Body of pancreas (tissue), 4 donors: Measurements from ENCODE around the gene DLG2. TPM values are rescaled to one million over a fixed set of nuclear protein-coding genes. Genes with fewer than 3 reads are reported as not detected.

ENCODE experiments used
- ATAC-seq: fragments of 150-250 bp; one replicate; pipeline ENCODE4 v1.9.1; 2016
- DNase-seq, 4 donors: peaks; one replicate each; pipeline ENCODE4 v3.0.0-alpha.2; 2019
- H3K27ac ChIP-seq, 4 donors: fragments of 200-600 bp; sonication (generic); 1 replicate in 3 of 4; 2 replicates in 1 of 4; pipeline versions ENCODE4 v1.5.1 to v1.6.1; 2016 to 2019; ENCODE audit warnings: mild to moderate bottlenecking in 1 of 4, mixed read lengths in 1 of 4, moderate library complexity in 1 of 4
- H3K27me3 ChIP-seq, 2 donors: fragments of 200-600 bp; sonication (generic); one replicate each; pipeline ENCODE4 v1.6.0; 2016; ENCODE audit warnings: mild to moderate bottlenecking in 1 of 2
- H3K36me3 ChIP-seq, 2 donors: fragments of 200-600 bp; sonication (generic); replicated peaks in 1 of 2; 2 replicates each; pipeline ENCODE4 v1.5.1; 2016; ENCODE audit warnings: low read depth in 2 of 2; ENCODE audit not compliant: insufficient read depth in 1 of 2
- H3K4me1 ChIP-seq: fragments of 200-600 bp; sonication (generic); one replicate; pipeline ENCODE4 v1.6.0; 2016
- H3K4me3 ChIP-seq, 2 donors: fragments of 200-600 bp; sonication (generic); 1 replicate in 1 of 2; 2 replicates in 1 of 2; pipeline ENCODE4 v1.5.1; 2016 to 2019
- H3K9me3 ChIP-seq, 3 donors: fragments of 200-600 bp; sonication (generic); 1 replicate in 2 of 3; 2 replicates in 1 of 3; pipeline ENCODE4 v1.5.1; 2016
- CTCF ChIP-seq, 7 experiments: fragments of 450-650 bp in 4 of 7; fragments of 200-600 bp in 3 of 7; sonication (generic) in 3 of 7; IDR thresholded peaks; one replicate each; pipeline ENCODE4 v1.5.1; 2016 to 2019; ENCODE audit warnings: antibody characterized with exemption in 7 of 7
- POLR2A ChIP-seq, 3 donors: fragments of 450-650 bp; IDR thresholded peaks; one replicate each; pipeline ENCODE4 v1.6.1; 2016; ENCODE audit warnings: antibody characterized with exemption in 3 of 3, mild to moderate bottlenecking in 2 of 3
- WGBS, 2 donors: methylation state at CpG; one replicate each; pipeline ENCODE4 v1.1.5; 2017; 5-methylcytosine and 5-hydroxymethylcytosine counted together
- intact Hi-C: fragments of 100-400 bp; cut with DNase I; formaldehyde crosslinking; loops from one replicate; pipeline ENCODE4 v1.15.1; 2023
- total RNA-seq, 2 donors: library from RNA; depleted of rRNA; stranded (reverse); fragments of >200 nt; gene quantifications; one replicate each; pipeline ENCODE4 v1.1.0, GENCODE V29; 2016

DLG2 gene
- total RNA-seq, 2 donors from 2014 or later, result 6.0 to 13.2 TPM

- DNase-seq (no peak), ATAC-seq (no peak)
- H3K4me1 ChIP-seq, result no peaks in the 10 kb centered on the region
- no peaks in the 10 kb centered on the region for H3K27me3 ChIP-seq
- H3K27ac ChIP-seq, result no peak overlapping the region
- H3K36me3 ChIP-seq, result no peaks in the 10 kb centered on the region
- no peaks in the 10 kb centered on the region for H3K9me3 ChIP-seq
- intact Hi-C loops, result no loop called here
- H3K4me3 ChIP-seq, result no peak overlapping the region
- TF ChIP-seq CTCF (IDR thresholded peaks at IDR 0.05) (no peak), POLR2A (IDR thresholded peaks at IDR 0.05) (no peak)
- 52 to 59% methylated on average over 2 of the region's 2 CpGs for WGBS, 2 donors
These were observed 1393.1 kb downstream of the DLG2 start for GRCh38 chr11:84234011-84234410.

- TF ChIP-seq POLR2A (IDR thresholded peaks at IDR 0.05) (no peak), CTCF (IDR thresholded peaks at IDR 0.05) (no peak)
- DNase-seq (no peak), ATAC-seq (no peak)
- H3K27ac ChIP-seq, result no peak overlapping the region
- no peaks in the 10 kb centered on the region for H3K9me3 ChIP-seq
- no peaks in the 10 kb centered on the region for H3K27me3 ChIP-seq
- H3K4me3 ChIP-seq, result no peak overlapping the region
- intact Hi-C loops, result no loop called here
- H3K36me3 ChIP-seq, result no peaks in the 10 kb centered on the region
- no peaks in the 10 kb centered on the region for H3K4me1 ChIP-seq
These were observed 1394.6 kb downstream of the DLG2 start for GRCh38 chr11:84232511-84232910.

GRCh38 chr11:84230402-84230801 lies 1396.7 kb downstream of the DLG2 start:
- ATAC-seq (no peak), DNase-seq (no peak)
- no peak for TF ChIP-seq POLR2A (IDR thresholded peaks at IDR 0.05)
- TF ChIP-seq CTCF (IDR thresholded peaks at IDR 0.05), result no peak
- Histone ChIP-seq H3K9me3 (no peaks in the 10 kb centered on the region), H3K4me1 (no peaks in the 10 kb centered on the region), H3K27ac (no peak overlapping the region), H3K27me3 (no peaks in the 10 kb centered on the region), H3K36me3 (no peaks in the 10 kb centered on the region), H3K4me3 (no peak overlapping the region)
- intact Hi-C loops, result no loop called here
- 74% methylated on average over 3 of the region's 3 CpGs for WGBS, 2 donors

- DNase-seq (no peak), ATAC-seq (no peak)
- H3K27me3 ChIP-seq, result no peaks in the 10 kb centered on the region
- TF ChIP-seq POLR2A (IDR thresholded peaks at IDR 0.05), result no peak
- no peak for TF ChIP-seq CTCF (IDR thresholded peaks at IDR 0.05)
- no peaks in the 10 kb centered on the region for H3K36me3 ChIP-seq
- no peaks in the 10 kb centered on the region for H3K9me3 ChIP-seq
- WGBS, 2 donors, result 53 to 55% methylated on average over 3 of the region's 3 CpGs
- no peak overlapping the region for H3K4me3 ChIP-seq
- intact Hi-C loops, result no loop called here
- H3K4me1 ChIP-seq, result no peaks in the 10 kb centered on the region
- no peak overlapping the region for H3K27ac ChIP-seq
These were observed 1399.0 kb downstream of the DLG2 start for GRCh38 chr11:84227970-84228665.

GRCh38 chr11:84224042-84224441 lies 1403.1 kb downstream of the DLG2 start:
- no peak for TF ChIP-seq POLR2A (IDR thresholded peaks at IDR 0.05)
- TF ChIP-seq CTCF (IDR thresholded peaks at IDR 0.05), result no peak
- ATAC-seq (no peak), DNase-seq (no peak)
- intact Hi-C loops, result no loop called here
- no peaks in the 10 kb centered on the region for H3K36me3 ChIP-seq
- H3K4me3 ChIP-seq, result no peak overlapping the region
- 89 to 96% methylated on average over 1 of the region's 1 CpG for WGBS, 2 donors
- H3K27ac ChIP-seq, result no peak overlapping the region
- no peaks in the 10 kb centered on the region for H3K27me3 ChIP-seq
- no peaks in the 10 kb centered on the region for H3K4me1 ChIP-seq
- no peaks in the 10 kb centered on the region for H3K9me3 ChIP-seq
